Activated naive CD8-positive, alpha-beta T cell (primary cell): ENCODE data around the gene ST6GALNAC3.
"Not testable (repeated sequence)": the region's sequence is repeated elsewhere in the genome, so short reads cannot be mapped to it uniquely, and the experiment has no call there.

Experiments
- H3K27ac Mint-ChIP-seq: one replicate; pipeline ENCODE4 v1.8.0; 2021; ENCODE audit warnings: mixed read lengths
- H3K27me3 Mint-ChIP-seq: one replicate; pipeline ENCODE4 v1.8.0; 2021; ENCODE audit warnings: mixed read lengths
- H3K36me3 Mint-ChIP-seq: one replicate; pipeline ENCODE4 v1.8.0; 2021; ENCODE audit warnings: mixed read lengths
- H3K4me1 Mint-ChIP-seq: one replicate; pipeline ENCODE4 v1.8.0; 2021; ENCODE audit warnings: low read depth, mixed read lengths
- H3K4me3 Mint-ChIP-seq: one replicate; pipeline ENCODE4 v1.8.0; 2021; ENCODE audit warnings: mild to moderate bottlenecking, mixed read lengths
- H3K9me3 Mint-ChIP-seq: one replicate; pipeline ENCODE4 v1.8.0; 2021; ENCODE audit warnings: low read depth, mixed read lengths

ST6GALNAC3 gene

GRCh38 chr1:76632136-76632535, 557.6 kb downstream of the ST6GALNAC3 start:
- H3K27me3 Mint-ChIP-seq, result no peaks in the 10 kb centered on the region

GRCh38 chr1:76635784-76636183, 561.2 kb downstream of the ST6GALNAC3 start:
- Mint-ChIP-seq H3K36me3 (no peaks in the 10 kb centered on the region), H3K27me3 (no peaks in the 10 kb centered on the region), H3K4me3 (no peak overlapping the region), H3K4me1 (peaks cover 26% of the 10 kb centered on the region), H3K9me3 (no peaks in the 10 kb centered on the region), H3K27ac (no peak overlapping the region)

More at GRCh38 chr1:76632136-76632535, 557.6 kb downstream of the ST6GALNAC3 start:
- Mint-ChIP-seq H3K9me3 (peaks cover 4% of the 10 kb centered on the region), H3K4me3 (no peak overlapping the region), H3K4me1 (peaks cover 26% of the 10 kb centered on the region), H3K27ac (no peak overlapping the region), H3K36me3 (peaks cover 9% of the 10 kb centered on the region)

GRCh38 chr1:76639181-76639580, 564.6 kb downstream of the ST6GALNAC3 start:
- Mint-ChIP-seq H3K4me1 (peaks cover 17% of the 10 kb centered on the region), H3K27ac (no peak overlapping the region), H3K27me3 (no peaks in the 10 kb centered on the region), H3K9me3 (no peaks in the 10 kb centered on the region), H3K4me3 (no peak overlapping the region), H3K36me3 (no peaks in the 10 kb centered on the region)

DNA sequence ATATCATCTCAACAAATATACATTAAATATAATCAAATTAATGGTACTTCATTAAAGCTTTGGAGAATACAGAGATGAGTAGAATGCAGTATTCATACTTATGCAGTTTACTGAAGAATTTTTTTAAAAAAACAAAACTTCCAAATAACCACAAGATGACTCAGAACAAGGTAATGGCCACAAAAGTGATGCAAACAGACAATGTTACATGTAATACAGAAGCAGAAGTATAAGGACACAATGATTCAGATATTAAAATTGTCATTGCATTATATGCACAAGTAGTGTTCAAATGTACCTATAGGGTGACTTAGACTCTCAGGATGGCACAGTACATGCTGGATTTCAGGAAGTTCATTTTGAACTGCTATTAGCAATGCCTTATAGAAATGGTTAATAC, 565.5 kb downstream of the ST6GALNAC3 start:
- no peaks in the 10 kb centered on the region for H3K9me3 Mint-ChIP-seq
- peaks cover 13% of the 10 kb centered on the region for H3K4me1 Mint-ChIP-seq
- peaks cover 2% of the 10 kb centered on the region for H3K36me3 Mint-ChIP-seq
- no peak overlapping the region for H3K27ac Mint-ChIP-seq
- no peak overlapping the region for H3K4me3 Mint-ChIP-seq
- H3K27me3 Mint-ChIP-seq, result no peaks in the 10 kb centered on the region

- Mint-ChIP-seq H3K36me3 (peaks cover 2% of the 10 kb centered on the region), H3K9me3 (no peaks in the 10 kb centered on the region), H3K27me3 (no peaks in the 10 kb centered on the region), H3K27ac (no peak overlapping the region), H3K4me1 (peaks cover 8% of the 10 kb centered on the region), H3K4me3 (no peak overlapping the region)
These were observed 566.2 kb downstream of the ST6GALNAC3 start for GRCh38 chr1:76640723-76641122.

GRCh38 chr1:76644139-76644538, 569.6 kb downstream of the ST6GALNAC3 start:
- Mint-ChIP-seq H3K27ac (no peak overlapping the region), H3K4me3 (no peak overlapping the region), H3K9me3 (no peaks in the 10 kb centered on the region), H3K27me3 (no peaks in the 10 kb centered on the region), H3K36me3 (peaks cover 2% of the 10 kb centered on the region), H3K4me1 (no peaks in the 10 kb centered on the region)

DNA sequence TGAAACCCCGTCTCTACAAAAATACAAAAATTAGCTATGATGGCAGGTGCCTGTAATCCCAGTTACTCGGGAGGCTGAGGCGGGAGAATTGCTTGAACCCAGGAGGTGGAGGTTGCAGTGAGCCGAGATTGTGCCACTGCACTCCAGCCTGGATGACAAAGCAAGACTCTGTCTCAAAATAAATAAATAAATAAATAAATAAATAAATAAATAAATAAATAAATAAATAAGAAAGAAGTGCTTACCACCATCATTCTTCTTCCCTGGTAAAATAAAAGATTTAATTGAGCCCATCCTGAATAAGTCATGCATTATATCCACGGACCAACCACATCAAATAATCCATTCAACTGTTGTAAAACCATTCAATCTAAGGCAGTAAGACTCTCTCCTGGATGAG, 578.3 kb downstream of the ST6GALNAC3 start:
- H3K27me3 Mint-ChIP-seq, result not testable (repeated sequence)
- H3K9me3 Mint-ChIP-seq, result peaks cover 15% of the 10 kb centered on the region

DNA sequence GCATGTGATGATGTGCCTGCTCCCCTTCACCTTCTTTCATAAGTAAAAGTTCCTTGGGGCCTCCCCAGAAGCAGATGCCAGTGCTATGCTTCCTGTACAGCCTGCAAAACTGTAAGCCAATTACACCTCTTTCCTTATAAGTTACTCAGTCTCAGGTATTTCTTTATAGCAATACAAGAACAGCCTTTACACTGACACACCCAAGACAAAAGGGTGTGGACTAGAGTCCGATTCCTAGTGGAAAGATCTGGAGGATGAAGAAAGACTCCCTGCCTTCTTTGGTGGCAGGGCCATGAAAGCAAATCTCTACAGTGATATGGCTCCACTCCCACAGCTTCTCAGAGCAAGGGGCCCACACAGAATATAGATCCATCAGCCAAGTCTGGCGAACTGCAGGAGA, 583.1 kb downstream of the ST6GALNAC3 start:
- H3K4me3 Mint-ChIP-seq, result no peak overlapping the region
- peaks cover 2% of the 10 kb centered on the region for H3K36me3 Mint-ChIP-seq

More for the DNA sequence above, 578.3 kb downstream of the ST6GALNAC3 start:
- H3K4me3 Mint-ChIP-seq, H3K27ac Mint-ChIP-seq, H3K36me3 Mint-ChIP-seq, H3K4me1 Mint-ChIP-seq: not testable (repeated sequence)

GRCh38 chr1:76659171-76659940, 584.8 kb downstream of the ST6GALNAC3 start:
- Mint-ChIP-seq H3K27ac (no peak overlapping the region), H3K4me1 (no peaks in the 10 kb centered on the region), H3K4me3 (no peak overlapping the region), H3K27me3 (peaks cover 2% of the 10 kb centered on the region), H3K36me3 (no peaks in the 10 kb centered on the region), H3K9me3 (peaks cover 14% of the 10 kb centered on the region)

More for the DNA sequence above, 583.1 kb downstream of the ST6GALNAC3 start:
- Mint-ChIP-seq H3K9me3 (peaks cover 14% of the 10 kb centered on the region), H3K27ac (no peak overlapping the region), H3K4me1 (no peaks in the 10 kb centered on the region), H3K27me3 (no peaks in the 10 kb centered on the region)

DNA sequence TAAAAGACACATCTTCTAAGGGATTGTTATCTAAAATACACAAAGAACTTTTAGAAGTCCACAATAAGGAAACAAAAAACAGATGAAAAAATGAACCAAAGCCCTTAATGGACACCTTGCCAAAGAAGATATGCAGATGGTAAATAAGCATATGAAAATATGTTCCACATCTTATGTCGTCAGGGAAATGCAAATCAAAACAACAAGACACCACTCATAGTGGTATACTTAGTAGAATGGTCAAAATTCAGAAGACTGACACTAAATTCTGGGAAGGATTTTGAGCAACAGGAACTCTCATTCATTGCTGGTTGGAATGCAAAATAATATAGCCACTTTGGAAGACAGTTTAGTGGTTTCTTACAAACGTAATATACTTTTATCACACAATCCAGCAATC, 587.0 kb downstream of the ST6GALNAC3 start:
- Mint-ChIP-seq H3K36me3 (no peaks in the 10 kb centered on the region), H3K27ac (no peak overlapping the region), H3K27me3 (peaks cover 2% of the 10 kb centered on the region), H3K9me3 (peaks cover 10% of the 10 kb centered on the region), H3K4me3 (no peak overlapping the region), H3K4me1 (no peaks in the 10 kb centered on the region)

DNA sequence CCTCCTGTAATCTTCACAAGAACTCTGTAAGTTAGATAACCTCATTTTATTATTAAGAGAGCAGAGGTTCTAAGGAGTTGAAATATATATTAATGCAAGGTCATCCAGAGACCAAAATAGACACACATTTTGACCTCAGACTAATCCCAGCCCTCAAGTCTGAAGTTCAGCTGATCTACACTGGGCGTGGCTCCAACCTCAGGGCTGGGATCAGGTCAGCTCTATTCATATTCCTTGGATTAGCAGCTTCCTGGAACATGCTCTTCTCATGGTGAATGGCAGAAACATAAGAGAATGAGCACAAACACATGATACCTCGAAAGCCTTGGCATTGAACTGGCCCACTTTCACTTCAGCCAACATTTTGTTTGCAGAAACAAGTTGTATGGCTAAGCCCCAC, 592.0 kb downstream of the ST6GALNAC3 start:
- no peaks in the 10 kb centered on the region for H3K36me3 Mint-ChIP-seq
- H3K4me1 Mint-ChIP-seq, result peaks cover 1% of the 10 kb centered on the region
- peaks cover 2% of the 10 kb centered on the region for H3K27me3 Mint-ChIP-seq
- H3K27ac Mint-ChIP-seq, result no peak overlapping the region
- no peak overlapping the region for H3K4me3 Mint-ChIP-seq
- no peaks in the 10 kb centered on the region for H3K9me3 Mint-ChIP-seq

DNA sequence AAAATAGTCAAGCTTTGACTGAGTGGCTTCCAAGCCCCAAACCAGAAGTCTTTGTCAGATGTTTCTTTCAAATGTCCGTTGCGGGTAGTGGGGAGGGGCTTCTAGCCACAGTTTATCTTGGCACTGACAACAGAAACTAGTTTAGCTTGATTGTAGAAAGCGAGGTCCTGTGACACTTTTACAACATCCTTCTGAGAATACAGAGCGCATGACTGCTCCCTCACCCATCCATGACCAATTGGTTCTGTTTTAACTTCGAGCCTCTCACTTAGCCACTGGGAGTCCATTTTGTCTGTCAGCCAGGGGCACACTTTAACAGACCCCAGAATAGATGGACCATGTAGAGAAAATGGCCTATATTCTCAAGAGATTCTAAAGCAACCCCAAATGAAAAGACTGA, 593.5 kb downstream of the ST6GALNAC3 start:
- no peak overlapping the region for H3K4me3 Mint-ChIP-seq

GRCh38 chr1:76669131-76669530, 594.6 kb downstream of the ST6GALNAC3 start:
- no peak overlapping the region for H3K4me3 Mint-ChIP-seq
- H3K27me3 Mint-ChIP-seq, result peaks cover 2% of the 10 kb centered on the region
- H3K36me3 Mint-ChIP-seq, result no peaks in the 10 kb centered on the region
- H3K4me1 Mint-ChIP-seq, result peaks cover 1% of the 10 kb centered on the region
- no peaks in the 10 kb centered on the region for H3K9me3 Mint-ChIP-seq
- H3K27ac Mint-ChIP-seq, result no peak overlapping the region

More for the DNA sequence above, 593.5 kb downstream of the ST6GALNAC3 start:
- H3K36me3 Mint-ChIP-seq, result no peaks in the 10 kb centered on the region
- H3K27ac Mint-ChIP-seq, result no peak overlapping the region
- H3K4me1 Mint-ChIP-seq, result peaks cover 1% of the 10 kb centered on the region
- no peaks in the 10 kb centered on the region for H3K9me3 Mint-ChIP-seq
- peaks cover 2% of the 10 kb centered on the region for H3K27me3 Mint-ChIP-seq

DNA sequence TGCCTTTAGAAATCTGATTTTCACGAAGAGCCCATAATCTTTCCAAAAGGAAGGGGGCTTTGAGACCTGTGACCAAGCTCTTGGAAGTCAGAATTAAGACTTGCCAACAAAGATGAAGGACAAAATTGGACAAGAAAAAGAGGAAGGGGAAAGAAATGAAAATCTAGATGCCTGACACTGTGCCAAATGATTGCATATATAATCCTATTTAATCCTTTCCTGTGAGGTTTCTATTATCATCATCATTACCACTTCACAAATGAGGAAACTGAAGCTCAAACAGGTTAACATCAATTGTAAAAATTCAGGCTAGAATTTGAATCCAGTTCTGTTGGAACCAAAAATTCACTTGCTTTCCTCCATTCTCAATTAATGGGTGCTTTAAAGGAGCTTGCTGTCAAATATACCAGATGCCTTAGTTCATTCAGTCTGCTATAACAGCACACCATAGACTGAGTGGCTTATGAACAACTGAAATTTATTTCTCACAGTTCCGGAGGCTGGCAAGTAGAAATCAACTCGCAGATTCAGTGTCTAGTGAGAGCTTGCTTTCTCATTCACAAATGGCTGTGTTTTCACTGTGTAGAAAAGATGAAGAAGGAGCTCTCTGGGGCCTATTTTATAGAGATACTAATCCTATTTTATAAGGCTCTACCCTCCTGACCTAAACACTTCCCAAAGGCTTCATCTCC, 595.2 kb downstream of the ST6GALNAC3 start:
- H3K36me3 Mint-ChIP-seq, result no peaks in the 10 kb centered on the region
- H3K27ac Mint-ChIP-seq, result no peak overlapping the region
- no peaks in the 10 kb centered on the region for H3K9me3 Mint-ChIP-seq
- H3K27me3 Mint-ChIP-seq, result no peaks in the 10 kb centered on the region
- peaks cover 1% of the 10 kb centered on the region for H3K4me1 Mint-ChIP-seq
- H3K4me3 Mint-ChIP-seq, result no peak overlapping the region

DNA sequence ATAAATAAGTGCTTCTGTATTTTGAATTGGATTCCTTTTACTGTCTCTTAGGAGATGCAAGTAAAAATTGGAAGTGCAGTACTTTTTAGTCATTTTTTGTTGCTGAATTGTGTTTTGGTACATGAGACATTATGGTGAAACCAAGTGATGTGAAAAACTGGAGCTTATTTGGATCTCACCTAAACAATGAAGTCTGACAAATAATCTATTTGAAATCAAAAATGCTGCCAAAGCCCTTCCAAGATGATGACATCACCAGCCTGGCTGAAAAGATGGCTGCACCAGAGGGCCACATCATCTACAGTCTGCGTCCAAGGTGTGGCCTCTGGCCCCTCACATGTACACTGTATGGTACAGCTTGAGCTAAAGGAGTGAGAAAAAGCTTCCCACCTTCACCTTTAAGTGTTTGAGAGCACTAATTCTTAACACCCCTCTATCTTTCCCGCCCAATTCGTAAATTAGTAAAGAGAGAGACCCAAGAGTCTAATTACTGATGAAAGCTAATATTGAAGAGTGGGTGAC, 600.2 kb downstream of the ST6GALNAC3 start:
- H3K4me1 Mint-ChIP-seq, result peaks cover 1% of the 10 kb centered on the region
- H3K27ac Mint-ChIP-seq, result no peak overlapping the region
- H3K9me3 Mint-ChIP-seq, result no peaks in the 10 kb centered on the region

More for the DNA sequence above, 600.2 kb downstream of the ST6GALNAC3 start:
- no peaks in the 10 kb centered on the region for H3K36me3 Mint-ChIP-seq
- H3K4me3 Mint-ChIP-seq, result no peak overlapping the region
- H3K27me3 Mint-ChIP-seq, result no peaks in the 10 kb centered on the region
